RPMI8226 (cell line): ENCODE data around the gene MACROD2.
A peak's percentile ranks its signal among the peaks of the same experiment; 100 is the strongest.
"Not testable (repeated sequence)": the region's sequence is repeated elsewhere in the genome, so short reads cannot be mapped to it uniquely, and the experiment has no call there.

ENCODE experiments used
- DNase-seq: peaks from one replicate; pipeline ENCODE4 v3.0.0-alpha.2; 2015

The MACROD2 gene

DNA sequence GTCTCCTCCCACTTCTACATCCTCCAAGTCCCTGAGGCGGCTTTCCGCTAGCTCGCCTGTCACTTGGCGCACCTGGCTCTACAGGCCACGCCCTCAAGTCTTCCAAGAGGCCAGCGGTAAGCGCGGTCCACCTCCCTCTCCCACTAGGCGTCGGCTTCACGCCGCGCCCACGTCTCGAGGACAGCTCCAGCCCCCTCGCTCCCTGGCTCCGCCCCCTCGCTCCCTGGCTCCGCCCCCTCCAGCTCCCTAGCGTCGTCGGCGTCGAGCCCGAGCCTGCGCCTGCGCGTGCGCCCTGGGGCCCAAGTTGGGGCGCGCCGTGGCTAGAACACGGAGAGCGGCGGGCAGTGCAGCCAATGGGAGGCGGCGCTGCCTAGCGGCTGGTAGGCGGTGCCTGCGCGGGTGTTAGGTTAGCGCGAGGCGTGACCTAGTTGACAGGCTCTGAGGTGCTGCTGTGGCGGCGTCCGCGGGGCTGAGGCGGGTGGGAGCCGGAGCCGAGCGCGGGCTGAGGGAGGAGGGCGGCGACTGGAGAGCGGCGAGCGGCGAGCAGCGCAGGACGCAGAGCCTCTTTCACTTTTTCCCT, at the start of gene MACROD2:
Gene MACROD2, plus strand, starts transcription at position 431 of the 580 bp plus-strand sequence.
- DNase-seq: no peak

GRCh38 chr20:13947719-13948118, 47.6 kb upstream of the MACROD2 start:
- no peak for DNase-seq

DNA sequence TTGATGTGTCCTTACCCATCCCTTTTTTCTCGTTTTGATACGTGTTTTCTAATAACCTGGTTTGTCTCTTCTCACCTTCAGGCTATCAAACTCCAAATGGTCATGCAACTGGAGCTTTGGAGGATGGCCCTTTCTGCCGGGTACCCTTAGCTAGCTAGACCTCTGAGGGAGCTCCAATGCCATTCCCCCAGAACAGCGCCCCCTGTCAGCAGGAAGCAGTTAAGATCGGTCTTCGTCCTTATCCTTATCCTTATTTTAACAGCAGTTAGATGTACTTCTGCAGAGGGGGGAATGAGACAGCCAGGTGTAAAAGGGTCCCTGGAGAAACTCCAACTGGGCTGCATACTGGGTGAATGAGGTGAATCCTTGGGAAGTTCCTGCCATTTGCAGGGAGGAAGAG, 42.1 kb upstream of the MACROD2 start:
- peak; percentile 26 for DNase-seq

DNA sequence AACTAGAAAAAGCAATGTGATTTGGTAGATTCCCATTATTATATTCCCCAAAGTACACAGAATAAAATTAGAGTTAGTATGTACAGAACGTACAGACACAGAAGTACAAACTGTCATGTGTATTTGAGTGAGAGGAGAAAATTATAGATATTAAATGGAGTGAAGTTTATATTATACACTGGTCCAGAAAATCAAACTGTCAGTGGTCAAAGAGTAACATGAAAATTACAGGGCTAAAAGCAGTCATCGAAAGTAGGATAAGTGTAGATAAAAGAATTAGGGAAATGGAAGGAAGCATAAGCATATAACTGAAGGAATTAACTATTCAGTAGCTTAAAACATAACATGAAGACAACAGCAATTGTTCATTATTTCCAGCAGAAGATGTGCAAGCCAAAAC, 35.2 kb upstream of the MACROD2 start:
- no peak for DNase-seq

- no peak for DNase-seq
Observed at GRCh38 chr20:13960525-13960924, 34.8 kb upstream of the MACROD2 start.

DNA sequence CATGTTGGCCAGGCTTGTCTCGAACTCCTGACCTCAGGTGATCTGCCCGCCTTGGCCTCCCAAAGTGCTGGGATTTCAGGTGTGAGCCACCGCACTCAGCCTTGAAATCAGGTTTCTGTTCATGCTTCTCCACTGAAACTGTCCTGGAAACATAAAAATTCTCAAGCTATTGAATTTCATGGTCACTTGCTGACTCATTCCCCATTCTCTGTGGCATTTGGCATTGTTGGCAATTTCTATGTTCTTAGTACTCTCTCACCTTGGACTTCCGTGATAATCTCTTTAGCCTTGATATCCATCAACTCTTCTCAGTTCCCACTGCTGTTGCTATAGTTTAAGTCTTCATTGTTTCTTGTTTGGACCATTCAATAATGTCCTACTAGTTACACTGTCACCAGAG, 11.1 kb upstream of the MACROD2 start:
- no peak for DNase-seq

DNA sequence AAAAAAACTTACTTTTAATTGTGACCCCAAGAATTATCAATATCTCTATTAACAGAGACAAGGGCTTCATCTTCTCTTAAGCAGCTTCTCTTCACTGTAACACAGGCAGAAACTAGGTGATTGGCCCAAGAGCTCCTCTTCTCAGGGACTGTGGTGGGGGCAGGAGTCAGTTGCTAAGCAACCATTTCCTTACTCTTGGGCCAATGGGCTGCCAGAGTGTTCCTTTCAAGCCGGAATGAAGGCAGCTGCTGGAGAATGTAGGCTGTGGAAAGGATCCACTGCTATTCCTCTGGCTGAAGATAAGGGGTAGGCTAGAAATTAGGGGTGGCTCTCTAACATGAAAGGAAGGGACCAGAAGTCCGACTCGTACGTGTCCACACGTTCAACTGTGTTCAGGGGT, 4.9 kb upstream of the MACROD2 start, which contains the start of gene SEL1L2:
Gene SEL1L2, minus strand, starts transcription at position 150 of the 400 bp plus-strand sequence. Its CDS starts 80 bp downstream, at position 70.
- DNase-seq: no peak

DNA sequence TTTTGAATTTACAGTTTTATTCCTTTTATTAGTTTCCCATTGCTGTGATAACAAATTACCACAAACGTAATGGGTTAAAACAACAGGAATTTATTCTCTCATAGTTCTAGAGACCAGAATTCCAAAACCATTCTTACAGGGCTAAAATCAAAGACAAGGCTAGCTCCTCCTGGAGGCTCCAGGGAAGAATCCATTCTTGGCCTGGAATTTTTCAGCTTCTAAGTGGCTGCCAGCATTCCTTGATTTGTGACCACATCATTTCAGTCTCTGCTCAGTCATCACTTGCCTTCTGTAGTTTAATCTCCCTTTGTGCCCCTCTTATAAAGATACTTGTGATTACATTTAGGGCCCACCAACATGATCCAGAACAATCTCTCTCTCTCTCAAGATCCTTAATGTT, 4.0 kb upstream of the MACROD2 start:
- DNase-seq: no peak

DNA sequence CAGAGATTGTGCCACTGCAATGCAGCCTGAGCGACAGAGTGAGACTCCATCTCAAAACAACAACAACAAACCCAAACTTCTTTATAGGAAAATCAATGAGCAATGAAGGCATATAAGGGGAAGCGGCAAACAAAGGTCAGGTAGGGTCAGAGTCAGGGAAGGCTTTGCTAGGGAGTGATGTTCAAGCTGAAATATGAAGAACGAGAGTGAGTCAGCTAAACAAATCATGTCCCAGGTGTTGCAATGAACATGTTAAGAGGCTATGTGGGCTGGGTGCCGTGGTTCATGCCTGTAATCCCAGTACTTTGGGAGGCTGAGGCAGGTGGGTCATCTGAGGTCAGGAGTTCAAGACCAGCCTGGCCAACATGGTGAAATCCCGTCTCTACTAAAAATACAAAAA, 3.4 kb upstream of the MACROD2 start:
- DNase-seq: not testable (repeated sequence)

GRCh38 chr20:13995841-13996240, 525 bp downstream of the MACROD2 start:
- DNase-seq: no peak

GRCh38 chr20:13996265-13996664, 949 bp downstream of the MACROD2 start:
- DNase-seq: no peak

GRCh38 chr20:14000917-14001316, 5.6 kb downstream of the MACROD2 start:
- no peak for DNase-seq

GRCh38 chr20:14005996-14006395, 10.7 kb downstream of the MACROD2 start:
- DNase-seq: no peak

- no peak for DNase-seq
Observed at GRCh38 chr20:14009208-14009607, 13.9 kb downstream of the MACROD2 start.

DNA sequence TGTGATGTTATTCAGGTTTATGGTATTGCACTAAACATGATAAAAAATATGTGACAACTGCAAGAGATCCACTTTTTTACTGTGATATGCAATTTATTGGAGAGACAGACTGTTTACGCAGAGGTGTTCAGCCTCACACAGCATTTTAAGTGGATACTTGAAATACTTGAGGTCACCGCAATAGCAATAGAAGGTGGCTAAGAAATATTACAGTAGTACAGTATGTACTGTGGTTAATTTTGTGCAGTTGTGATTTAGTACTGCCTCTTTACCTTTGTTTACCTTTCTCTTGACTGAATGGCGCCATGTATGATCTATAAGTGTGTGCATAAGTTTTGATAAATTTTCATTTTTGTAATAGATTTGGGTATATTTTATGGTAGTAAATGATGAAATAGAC, 17.4 kb downstream of the MACROD2 start:
- DNase-seq: no peak

GRCh38 chr20:14030991-14031390, 35.7 kb downstream of the MACROD2 start:
- no peak for DNase-seq

- DNase-seq: no peak
Observed at GRCh38 chr20:14033310-14033709, 38.0 kb downstream of the MACROD2 start.

- no peak for DNase-seq
Observed at GRCh38 chr20:14036567-14036966, 41.3 kb downstream of the MACROD2 start.

DNA sequence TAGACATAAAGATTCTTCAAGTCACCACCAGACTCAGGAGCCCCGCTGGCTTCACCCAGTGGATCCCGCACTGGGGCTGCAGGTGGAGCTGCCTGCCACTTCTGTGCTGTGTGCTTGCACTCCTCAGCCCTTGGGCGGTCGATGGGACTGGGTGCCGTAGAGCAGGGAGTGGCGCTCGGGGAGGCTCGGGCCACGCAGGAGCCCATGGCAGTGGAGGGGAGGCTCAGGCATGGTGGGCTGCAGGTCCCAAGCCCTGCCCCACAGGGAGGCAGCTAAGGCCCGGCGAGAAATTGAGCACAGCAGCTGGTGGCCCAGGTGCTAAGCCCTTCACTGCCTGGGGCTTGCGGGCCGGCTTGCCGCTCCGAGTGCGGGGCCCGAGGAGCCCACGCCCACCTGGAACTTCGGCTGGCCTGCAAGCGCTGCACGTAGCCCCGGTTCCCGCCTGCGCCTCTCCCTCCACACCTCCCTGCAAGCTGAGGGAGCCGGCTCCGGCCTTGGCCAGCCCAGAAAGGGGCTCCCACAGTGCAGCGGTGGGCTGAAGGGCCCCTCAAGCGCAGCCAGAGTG, 49.5 kb downstream of the MACROD2 start:
- DNase-seq: not testable (repeated sequence)

DNA sequence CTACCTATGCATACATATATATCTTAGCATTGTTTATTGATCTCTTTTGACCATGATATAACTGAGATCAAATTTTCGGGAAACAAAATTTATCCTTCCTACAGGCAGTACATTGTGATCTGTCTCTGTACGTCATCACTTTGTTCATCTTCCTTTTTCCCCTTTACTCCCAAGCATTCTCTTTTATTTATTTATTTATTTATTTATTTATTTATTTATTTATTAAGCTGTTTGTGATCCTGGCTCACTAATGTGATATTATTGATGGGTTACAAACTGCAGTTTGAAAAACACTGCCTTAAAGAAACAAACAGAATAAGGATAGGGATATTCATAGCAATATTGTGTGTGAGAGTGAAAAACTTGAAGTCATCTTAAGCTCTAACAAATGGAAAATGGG, 51.2 kb downstream of the MACROD2 start:
- DNase-seq: no peak

DNA sequence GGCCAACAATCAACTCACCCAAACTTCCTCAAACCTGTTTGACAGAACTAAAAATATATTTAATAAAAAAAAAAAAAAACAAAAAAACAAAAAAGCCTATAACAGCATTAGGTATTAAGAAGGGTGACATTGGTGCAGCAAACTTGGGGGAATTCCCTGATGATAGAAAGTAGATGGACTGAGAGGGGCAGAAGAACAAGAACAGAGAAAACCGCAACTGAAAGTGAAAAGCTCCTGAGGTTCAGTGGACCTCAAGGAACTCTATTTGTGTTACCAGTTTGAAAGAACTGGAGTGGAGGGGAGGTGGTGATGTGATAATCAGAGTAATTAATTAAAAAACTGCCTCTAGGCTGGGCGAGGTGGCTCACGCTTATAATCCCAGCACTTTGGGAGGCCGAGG, 53.8 kb downstream of the MACROD2 start:
- peak; percentile 64 for DNase-seq

DNA sequence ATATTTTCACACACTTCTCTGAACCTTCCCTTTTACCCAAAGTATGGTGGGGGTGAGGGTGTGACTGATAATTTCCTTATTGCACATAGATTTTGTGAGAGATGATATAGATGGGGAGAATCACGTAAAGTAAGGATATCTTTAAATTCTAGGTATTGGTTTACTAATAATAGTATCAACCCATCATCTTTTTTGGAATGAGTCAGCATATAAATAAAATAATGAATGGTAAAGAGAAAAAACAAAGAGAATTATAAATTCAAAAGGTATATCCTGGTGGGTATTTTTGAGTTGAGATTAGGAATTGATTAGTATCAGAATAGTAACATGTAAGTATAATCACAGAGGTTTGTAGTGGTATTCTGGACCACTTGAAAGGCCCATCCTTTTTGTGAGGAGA, 56.1 kb downstream of the MACROD2 start:
- no peak for DNase-seq

GRCh38 chr20:14055127-14055742, 59.9 kb downstream of the MACROD2 start:
- peak; percentile 78 for DNase-seq

DNA sequence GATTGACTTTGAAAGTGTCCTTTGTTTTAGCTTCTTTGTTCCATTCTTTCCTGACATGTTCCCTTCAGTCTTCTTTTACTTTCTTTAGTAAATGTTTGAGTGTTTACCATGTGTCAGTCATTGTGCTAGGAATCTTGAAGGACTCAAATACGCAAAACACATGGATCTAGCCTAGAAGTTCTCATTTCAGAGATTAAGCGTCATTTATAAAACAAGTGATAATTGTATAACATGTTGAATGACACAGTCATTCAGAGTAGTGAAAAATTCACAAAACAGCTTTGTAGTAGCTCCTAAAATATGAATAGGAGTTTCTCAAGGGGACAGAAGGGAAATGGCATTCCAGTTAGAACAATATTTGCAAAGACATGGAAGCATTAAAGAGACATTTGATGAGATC, 66.9 kb downstream of the MACROD2 start:
- no peak for DNase-seq

DNA sequence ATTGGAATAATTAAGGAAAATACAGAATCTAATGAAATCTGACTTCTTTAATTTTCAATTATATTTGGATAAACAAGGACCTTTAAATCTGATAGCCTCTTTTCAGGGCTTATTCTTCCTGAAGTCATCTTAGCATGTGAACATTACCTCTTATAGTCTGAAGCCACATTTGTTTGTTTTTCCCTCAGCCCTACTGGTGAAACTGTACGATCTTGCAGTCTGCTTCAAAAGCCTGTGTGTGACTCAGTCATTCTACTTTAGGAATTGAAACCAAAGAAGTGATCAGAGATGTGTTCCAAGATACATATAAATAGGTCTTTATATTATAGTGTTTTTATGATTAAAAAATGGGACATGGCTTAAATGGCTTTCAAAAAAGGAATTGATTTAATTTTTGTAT, 67.5 kb downstream of the MACROD2 start:
- DNase-seq: peak; percentile 51
